Measurements from ENCODE around the gene TPSD1. TPM values are rescaled to one million over a fixed set of nuclear protein-coding genes. Genes with fewer than 3 reads are reported as not detected.

The TPSD1 gene
- polyA plus RNA-seq, 1 experiment = not detected

GRCh38 chr16:1279945-1280589 is 24.2 kb downstream of the TPSD1 start:
- ChIA-PET POLR2A (no interaction called here), CTCF (no interaction called here)
- H3K27ac ChIP-seq (ENCODE audit: low read depth, low read length) = no peak overlapping the region
- H3K4me3 ChIP-seq (ENCODE audit: low read depth, low read length) = no peak overlapping the region
- H3K27me3 ChIP-seq (ENCODE audit: control insufficient read depth, insufficient read depth, low read length) = peaks cover 27% of the 10 kb centered on the region
- TF ChIP-seq CTCF (IDR thresholded peaks at IDR 0.05; ENCODE audit: low read depth, low read length) = no peak
- no peak for DNase-seq (ENCODE audit: low read depth, low spot score)
- H3K9me3 ChIP-seq (ENCODE audit: control insufficient read depth, insufficient read depth, low read length) = no peaks in the 10 kb centered on the region; the same call in 1 of the 2 replicates

- ChIA-PET CTCF (no interaction called here), POLR2A (interaction anchor here (0.6 kb wide), 1 partner anchor 10 kb away, joined by 11 read pairs; no protein-coding TSS in a partner anchor)
- peaks cover 30% of the 10 kb centered on the region for H3K27me3 ChIP-seq (ENCODE audit: control insufficient read depth, insufficient read depth, low read length)
- TF ChIP-seq CTCF (IDR thresholded peaks at IDR 0.05; ENCODE audit: low read depth, low read length) = no peak
- H3K27ac ChIP-seq (ENCODE audit: low read depth, low read length) = no peak overlapping the region
- no peak overlapping the region for H3K4me3 ChIP-seq (ENCODE audit: low read depth, low read length)
- H3K9me3 ChIP-seq (ENCODE audit: control insufficient read depth, insufficient read depth, low read length) = no peaks in the 10 kb centered on the region; the same call in 1 of the 2 replicates
- DNase-seq (ENCODE audit: low read depth, low spot score) = no peak
These were observed 24.9 kb downstream of the TPSD1 start for GRCh38 chr16:1280783-1281182.

GRCh38 chr16:1281517-1281916 is 25.6 kb downstream of the TPSD1 start:
- no peak for TF ChIP-seq CTCF (IDR thresholded peaks at IDR 0.05; ENCODE audit: low read depth, low read length)
- ChIA-PET POLR2A (interaction anchor here (0.6 kb wide), 1 partner anchor 11 kb away, joined by 11 read pairs; no protein-coding TSS in a partner anchor), CTCF (no interaction called here)
- Histone ChIP-seq H3K4me3 (ENCODE audit: low read depth, low read length) (no peak overlapping the region), H3K9me3 (ENCODE audit: control insufficient read depth, insufficient read depth, low read length) (no peaks in the 10 kb centered on the region; the same call in 1 of the 2 replicates), H3K27ac (ENCODE audit: low read depth, low read length) (no peak overlapping the region), H3K27me3 (ENCODE audit: control insufficient read depth, insufficient read depth, low read length) (peaks cover 34% of the 10 kb centered on the region)
- no peak for DNase-seq (ENCODE audit: low read depth, low spot score)

GRCh38 chr16:1282324-1282973 is 26.6 kb downstream of the TPSD1 start:
- H3K27me3 ChIP-seq (ENCODE audit: control insufficient read depth, insufficient read depth, low read length) = peaks cover 38% of the 10 kb centered on the region
- ChIA-PET POLR2A (no interaction called here), CTCF (no interaction called here)
- no peak overlapping the region for H3K4me3 ChIP-seq (ENCODE audit: low read depth, low read length)
- H3K27ac ChIP-seq (ENCODE audit: low read depth, low read length) = no peak overlapping the region
- TF ChIP-seq CTCF (IDR thresholded peaks at IDR 0.05; ENCODE audit: low read depth, low read length) = no peak
- no peak for DNase-seq (ENCODE audit: low read depth, low spot score)
- no peaks in the 10 kb centered on the region; the same call in 1 of the 2 replicates for H3K9me3 ChIP-seq (ENCODE audit: control insufficient read depth, insufficient read depth, low read length)

GRCh38 chr16:1283296-1283695 is 27.4 kb downstream of the TPSD1 start:
- H3K9me3 ChIP-seq (ENCODE audit: control insufficient read depth, insufficient read depth, low read length) = no peaks in the 10 kb centered on the region; the same call in 1 of the 2 replicates
- ChIA-PET POLR2A (no interaction called here), CTCF (interaction anchor here (0.6 kb wide), 1 partner anchor 12 kb away, joined by 6 read pairs; no protein-coding TSS in a partner anchor)
- DNase-seq (ENCODE audit: low read depth, low spot score) = no peak
- no peak overlapping the region for H3K4me3 ChIP-seq (ENCODE audit: low read depth, low read length)
- no peak overlapping the region for H3K27ac ChIP-seq (ENCODE audit: low read depth, low read length)
- H3K27me3 ChIP-seq (ENCODE audit: control insufficient read depth, insufficient read depth, low read length) = peaks cover 46% of the 10 kb centered on the region
- TF ChIP-seq CTCF (IDR thresholded peaks at IDR 0.05; ENCODE audit: low read depth, low read length) = no peak
